Endometrium (tissue), 2 donors: ENCODE results near the gene RPUSD3.

Experiments used
- FAIRE-seq: peaks from 2 replicates; lab custom pipeline; 2012; peaks lifted over from hg19 to GRCh38; lab: Jason Lieb, UNC
- donor health status: control.
- donor health status: control.

Gene RPUSD3

GRCh38 chr3:9803494-9803893, 40.3 kb downstream of the RPUSD3 start:
- FAIRE-seq: no peak

DNA sequence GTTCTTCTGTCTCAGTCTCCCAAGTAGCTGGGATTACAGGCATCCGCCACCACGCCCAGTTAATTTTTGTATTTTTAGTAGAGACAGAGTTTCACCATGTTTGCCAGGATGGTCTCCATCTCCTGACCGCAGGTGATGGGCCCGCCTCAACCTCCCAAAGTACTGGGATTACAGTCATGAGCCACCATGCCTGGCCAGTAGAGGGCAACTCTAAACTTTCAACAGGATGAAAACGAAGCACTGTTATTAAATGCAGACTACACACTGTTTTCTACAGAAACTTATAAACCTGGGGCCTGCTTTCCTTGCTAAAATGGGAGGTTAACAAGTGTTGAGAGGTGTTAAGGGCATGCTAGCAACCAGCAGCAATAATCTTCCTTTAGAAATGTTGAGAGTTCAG, 43.3 kb downstream of the RPUSD3 start:
- no peak for FAIRE-seq

- FAIRE-seq: no peak
Observed at GRCh38 chr3:9797196-9797945, 46.4 kb downstream of the RPUSD3 start.

DNA sequence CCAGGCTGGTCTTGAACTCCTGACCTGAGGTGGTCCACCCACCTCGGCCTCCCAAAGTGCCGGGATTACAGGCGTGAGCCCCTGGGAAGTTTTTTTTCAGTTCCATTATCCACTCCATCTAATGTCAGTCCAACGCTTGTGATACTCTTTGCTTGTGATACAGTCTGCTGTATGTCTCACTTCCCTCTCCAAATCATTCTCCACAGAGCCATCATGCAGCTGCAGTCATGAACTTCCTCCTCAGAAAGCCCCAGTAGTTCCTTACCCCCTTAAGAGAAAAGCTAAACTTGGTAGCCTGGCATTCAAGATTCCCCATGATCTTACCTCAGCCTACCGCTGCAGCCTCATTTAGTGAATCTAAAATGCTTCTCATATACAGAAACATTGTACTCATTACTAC, 48.6 kb downstream of the RPUSD3 start:
- FAIRE-seq: no peak

DNA sequence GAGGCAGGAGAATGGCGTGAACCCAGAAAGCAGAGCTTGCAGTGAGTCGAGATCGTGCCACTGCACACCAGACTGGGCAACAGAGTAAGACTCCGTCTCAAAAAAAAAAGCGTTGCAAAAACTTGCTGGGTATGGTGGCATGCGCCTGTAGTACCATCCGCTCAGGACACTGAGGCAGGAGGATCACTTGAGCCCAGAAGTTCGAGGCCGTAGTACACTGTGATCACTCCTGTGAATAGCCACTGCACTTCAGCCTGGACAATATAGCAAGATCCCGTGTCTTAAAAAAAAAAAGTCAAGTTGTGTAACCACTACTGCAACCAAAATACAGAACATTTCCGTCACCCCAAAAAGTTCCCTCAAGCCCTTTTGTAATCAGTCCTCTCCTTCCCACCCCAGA, 49.4 kb downstream of the RPUSD3 start:
- no peak for FAIRE-seq

DNA sequence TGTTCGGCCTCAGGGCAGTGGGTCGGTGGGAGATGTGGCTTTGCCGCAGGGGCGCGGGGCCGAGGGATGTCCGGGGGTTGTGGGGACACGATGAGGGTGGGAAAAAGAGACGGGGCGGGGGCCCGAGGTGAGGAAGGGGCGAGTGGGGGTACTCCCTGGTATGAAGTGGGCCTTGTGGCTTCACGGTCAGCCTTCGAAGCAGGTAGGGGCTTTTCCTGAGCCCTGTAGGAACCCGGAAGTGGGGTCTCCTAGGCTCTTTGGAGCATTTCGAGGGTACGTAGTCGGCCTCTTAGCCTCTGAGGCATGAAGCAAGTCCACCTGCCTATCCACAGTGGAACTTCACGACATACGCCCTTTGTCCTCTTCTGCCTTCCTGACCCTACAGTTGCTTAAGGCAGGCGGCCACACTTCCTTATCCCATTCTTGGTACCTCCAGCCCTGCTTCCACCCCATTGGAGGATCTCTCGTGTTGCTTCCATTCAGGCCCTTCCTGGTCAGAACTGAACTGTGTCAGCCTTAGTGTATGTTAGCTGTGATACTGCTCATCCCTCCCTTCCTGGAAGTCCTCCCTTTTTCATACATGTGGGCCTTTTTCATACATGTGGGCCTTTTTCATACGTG, 50.5 kb downstream of the RPUSD3 start:
- FAIRE-seq: no peak

DNA sequence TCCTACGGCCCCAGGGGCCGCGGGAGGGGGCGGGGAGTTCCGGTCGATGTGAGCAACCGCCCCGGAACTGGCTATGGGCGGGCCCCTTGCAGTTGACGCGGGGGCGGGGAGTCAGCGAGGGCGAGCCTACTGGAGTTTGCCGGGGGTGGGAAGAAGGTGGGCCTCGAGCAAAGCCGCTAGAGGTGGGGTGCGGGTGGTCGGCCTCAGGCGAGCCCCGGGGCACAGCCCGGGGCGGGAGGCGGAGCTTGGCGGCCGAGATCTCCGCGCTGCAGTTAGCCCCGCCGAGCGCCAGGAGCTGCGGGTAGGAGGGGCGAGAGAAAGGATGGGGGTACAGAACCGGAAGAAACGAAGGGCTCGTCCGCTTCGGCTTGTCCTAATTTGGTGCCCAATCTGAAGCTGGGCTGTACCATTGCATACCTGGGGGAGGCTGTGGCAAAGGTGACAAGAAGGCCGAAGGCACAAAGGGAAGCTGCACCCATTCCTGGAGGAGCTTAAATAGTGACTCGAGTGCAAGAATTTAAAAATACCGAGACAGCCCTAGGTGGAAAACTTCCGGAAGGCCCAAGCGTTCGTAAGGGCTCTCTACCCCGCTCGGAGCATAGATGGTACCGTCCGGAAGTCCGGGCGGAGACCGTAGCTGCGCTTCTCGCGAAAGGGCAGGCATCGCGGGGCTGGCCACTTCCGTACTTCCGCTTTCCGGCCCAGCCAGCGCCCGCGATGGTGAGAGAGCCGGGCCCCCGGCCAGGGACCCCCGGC, 51.2 kb downstream of the RPUSD3 start, which contains the start of the genes ARPC4 and TADA3:
Gene ARPC4, plus strand, starts transcription at position 678 of the 756 bp plus-strand sequence. Its CDS starts 40 bp downstream, at position 718.
Gene TADA3, minus strand, starts transcription at position 69 of the 756 bp plus-strand sequence. CDS start 1,007 bp downstream, outside the sequence.
- no peak for FAIRE-seq

GRCh38 chr3:9791790-9792404, 51.9 kb downstream of the RPUSD3 start:
- no peak for FAIRE-seq

DNA sequence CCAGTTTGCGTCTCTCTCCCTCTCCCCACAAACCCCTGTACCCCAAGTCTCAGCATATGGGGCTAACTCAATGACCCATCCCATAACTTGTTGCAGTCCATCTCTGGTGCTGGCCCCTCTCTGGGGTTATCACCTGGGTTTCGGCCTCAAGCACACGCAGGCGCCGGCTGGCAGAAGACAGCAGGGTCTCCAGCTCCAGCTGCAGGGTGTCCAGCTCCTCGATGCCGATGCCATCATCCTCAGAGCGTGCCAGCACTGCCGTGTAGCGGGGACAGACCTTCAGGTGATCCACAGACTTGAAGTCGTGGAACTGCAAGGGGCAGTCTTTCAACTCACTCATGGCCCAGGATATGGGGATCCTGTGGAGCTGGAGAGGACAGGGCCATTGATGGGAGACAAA, 52.7 kb downstream of the RPUSD3 start:
- no peak for FAIRE-seq
